H9 (cell line): ENCODE data around the gene LRRC34. TPM values are rescaled to one million over a fixed set of nuclear protein-coding genes. Genes with fewer than 3 reads are reported as not detected.

ENCODE experiments used
- DNase-seq: peaks from one replicate; pipeline ENCODE4 v3.0.0-alpha.2; 2017
- H2AFZ ChIP-seq: one replicate; pipeline ENCODE4 v1.6.1; 2013; ENCODE audit warnings: mild to moderate bottlenecking, low read length, control low read depth, moderate library complexity
- H2AK5ac ChIP-seq: 2 replicates; pipeline ENCODE4 v1.6.1; 2013; ENCODE audit warnings: low read length, control low read depth, mixed read lengths; ENCODE audit not compliant: insufficient read length
- H2BK120ac ChIP-seq: one replicate; pipeline ENCODE4 v1.6.1; 2013; ENCODE audit warnings: low read depth, mild to moderate bottlenecking, low read length, control low read depth, inconsistent platforms; ENCODE audit not compliant: poor library complexity, severe bottlenecking
- H2BK12ac ChIP-seq: 2 replicates; pipeline ENCODE4 v1.6.1; 2013; ENCODE audit warnings: low read length, control low read depth, mixed read lengths, low read depth; ENCODE audit not compliant: insufficient read length
- H2BK15ac ChIP-seq: 2 replicates; pipeline ENCODE4 v1.6.1; 2013; ENCODE audit warnings: low read depth, low read length, control low read depth
- H2BK20ac ChIP-seq: one replicate; pipeline ENCODE4 v1.6.1; 2013; ENCODE audit warnings: low read depth, mild to moderate bottlenecking, low read length, control low read depth, inconsistent platforms; ENCODE audit not compliant: poor library complexity, severe bottlenecking
- H2BK5ac ChIP-seq: 2 replicates; pipeline ENCODE4 v1.6.1; 2013; ENCODE audit warnings: low read length, control low read depth, mixed read lengths; ENCODE audit not compliant: insufficient read length
- H3K14ac ChIP-seq: 2 replicates; pipeline ENCODE4 v1.6.1; 2013; ENCODE audit warnings: low read length, control low read depth; ENCODE audit not compliant: insufficient read depth
- H3K18ac ChIP-seq: 2 replicates; pipeline ENCODE4 v1.6.1; 2013; ENCODE audit warnings: low read depth, mild to moderate bottlenecking, mixed read lengths, low read length, control low read depth; ENCODE audit not compliant: insufficient read length
- H3K23ac ChIP-seq: 2 replicates; pipeline ENCODE4 v1.6.1; 2013; ENCODE audit warnings: low read length, control low read depth, mixed read lengths, low read depth; ENCODE audit not compliant: insufficient read length
- H3K23me2 ChIP-seq: 2 replicates; pipeline ENCODE4 v1.6.1; 2013; ENCODE audit warnings: low read depth, mild to moderate bottlenecking, mixed read lengths, low read length, control low read depth; ENCODE audit not compliant: insufficient read length, poor library complexity, severe bottlenecking
- H3K27ac ChIP-seq: 2 replicates; pipeline ENCODE4 v1.5.1; 2013; ENCODE audit warnings: low read length, control low read depth, mixed read lengths, low read depth; ENCODE audit not compliant: insufficient read length
- H3K27me3 ChIP-seq: 2 replicates; pipeline ENCODE4 v1.6.1; 2013; ENCODE audit warnings: low read length, control low read depth, inconsistent platforms; ENCODE audit not compliant: insufficient read depth
- H3K4ac ChIP-seq: 2 replicates; pipeline ENCODE4 v1.6.1; 2013; ENCODE audit warnings: low read depth, mild to moderate bottlenecking, control low read depth, inconsistent platforms, low read length, moderate library complexity
- H3K4me1 ChIP-seq: 2 replicates; pipeline ENCODE4 v1.6.1; 2013; ENCODE audit warnings: low read length, control low read depth, inconsistent platforms; ENCODE audit not compliant: insufficient read depth
- H3K4me2 ChIP-seq: 2 replicates; pipeline ENCODE4 v1.6.1; 2013; ENCODE audit warnings: low read length, control low read depth, mixed read lengths; ENCODE audit not compliant: insufficient read length, insufficient read depth
- H3K56ac ChIP-seq: 2 replicates; pipeline ENCODE4 v1.6.1; 2013; ENCODE audit warnings: low read depth, mild to moderate bottlenecking, mixed read lengths, low read length, control low read depth; ENCODE audit not compliant: insufficient read length
- H3K79me1 ChIP-seq: 2 replicates; pipeline ENCODE4 v1.6.1; 2013; ENCODE audit warnings: low read depth, mild to moderate bottlenecking, moderate library complexity, low read length, control low read depth, inconsistent platforms; ENCODE audit not compliant: insufficient read depth, poor library complexity, severe bottlenecking
- H3K79me2 ChIP-seq: 2 replicates; pipeline ENCODE4 v1.6.1; 2013; ENCODE audit warnings: low read length, control low read depth, inconsistent platforms; ENCODE audit not compliant: insufficient read depth
- H3K9ac ChIP-seq: 2 replicates; pipeline ENCODE4 v1.6.1; 2013; ENCODE audit warnings: low read length, control low read depth, mixed read lengths; ENCODE audit not compliant: insufficient read length; ENCODE audit errors: extremely low read depth
- H3K9me3 ChIP-seq: one replicate; pipeline ENCODE4 v1.6.1; 2013; ENCODE audit warnings: low read depth, low read length, inconsistent platforms; ENCODE audit not compliant: control insufficient read depth
- H3T11ph ChIP-seq: one replicate; pipeline ENCODE4 v1.6.1; 2013; ENCODE audit warnings: mild to moderate bottlenecking, low read length, control low read depth, inconsistent platforms
- H4K20me1 ChIP-seq: one replicate; pipeline ENCODE4 v1.6.1; 2013; ENCODE audit not compliant: control insufficient read depth, insufficient read length, insufficient read depth
- H4K5ac ChIP-seq: 2 replicates; pipeline ENCODE4 v1.6.1; 2013; ENCODE audit warnings: low read depth, mild to moderate bottlenecking, mixed read lengths, low read length, control low read depth; ENCODE audit not compliant: insufficient read length
- H4K8ac ChIP-seq: replicated peaks from 2 replicates; pipeline ENCODE4 v1.6.1; 2013; ENCODE audit warnings: low read length, control low read depth, mixed read lengths, low read depth; ENCODE audit not compliant: insufficient read length
- H4K91ac ChIP-seq: 2 replicates; pipeline ENCODE4 v1.6.1; 2013; ENCODE audit warnings: low read depth, mild to moderate bottlenecking, moderate library complexity, mixed read lengths, low read length, control low read depth; ENCODE audit not compliant: insufficient read length
- H3K27ac Mint-ChIP-seq, 3 experiments: 2 replicates in 2 of 3; 3 replicates in 1 of 3; pipeline ENCODE4 v1.8.0; 2020 to 2021; ENCODE audit warnings: mixed read lengths in 3 of 3, mild to moderate bottlenecking in 1 of 3, moderate library complexity in 1 of 3
- H3K27me3 Mint-ChIP-seq: 2 replicates; pipeline ENCODE4 v1.8.0; 2021; ENCODE audit warnings: low read depth, mild to moderate bottlenecking, moderate library complexity, mixed read lengths
- H3K36me3 Mint-ChIP-seq, 3 experiments: 2 replicates in 2 of 3; 3 replicates in 1 of 3; pipeline ENCODE4 v1.8.0; 2020 to 2021; ENCODE audit warnings: low read depth in 3 of 3, mixed read lengths in 3 of 3; ENCODE audit not compliant: insufficient read depth in 1 of 3
- H3K4me1 Mint-ChIP-seq, 2 experiments: 2 replicates each; pipeline ENCODE4 v1.8.0; 2020; ENCODE audit warnings: mixed read lengths in 2 of 2
- H3K4me3 Mint-ChIP-seq, 2 experiments: 2 replicates in 1 of 2; 3 replicates in 1 of 2; pipeline ENCODE4 v1.8.0; 2020 to 2021; ENCODE audit warnings: mild to moderate bottlenecking in 2 of 2, mixed read lengths in 2 of 2, moderate library complexity in 1 of 2
- H3K9me3 Mint-ChIP-seq, 2 experiments: 2 replicates in 1 of 2; 3 replicates in 1 of 2; pipeline ENCODE4 v1.8.0; 2020; ENCODE audit warnings: mild to moderate bottlenecking in 2 of 2, mixed read lengths in 2 of 2, moderate library complexity in 1 of 2
- CTCF ChIP-seq: fragments of 200-600 bp; sonication (generic); conservative IDR thresholded peaks from 3 replicates; pipeline ENCODE4 v1.8.0; 2021; ENCODE audit warnings: antibody characterized with exemption, mild to moderate bottlenecking
- WGBS: extraction: QIAGEN DNeasy Blood & Tissue Kit; methylation state at CpG from one replicate; pipeline ENCODE4 v1.1.7; 2013; ENCODE audit warnings: missing lambda C conversion rate, low lambda C conversion rate, mixed read lengths; ENCODE audit not compliant: insufficient read length; ENCODE audit errors: extremely low coverage; 5-methylcytosine and 5-hydroxymethylcytosine counted together
- total RNA-seq: library from RNA; stranded (reverse); gene quantifications from 2 replicates; pipeline ENCODE4 v1.2.1, GENCODE V29; 2021

LRRC34 gene
- total RNA-seq, 1 experiment from 2014 or later, result 4.6 TPM

GRCh38 chr3:169804681-169805080 lies 8.0 kb downstream of the LRRC34 start:
- H3K27me3 Mint-ChIP-seq, result no peaks in the 10 kb centered on the region
- no peak overlapping the region for H3K14ac ChIP-seq
- H3K27ac Mint-ChIP-seq, result no peak overlapping the region
- no peaks in the 10 kb centered on the region for H3K27me3 ChIP-seq
- no peak overlapping the region for H4K8ac ChIP-seq
- no peaks in the 10 kb centered on the region for H3K9me3 ChIP-seq
- no peak overlapping the region for H2AFZ ChIP-seq
- H3K18ac ChIP-seq, result no peak overlapping the region
- no peaks in the 10 kb centered on the region for H3K79me2 ChIP-seq
- H3K4me1 Mint-ChIP-seq, result peaks cover 0 to 5% of the 10 kb centered on the region in 2 experiments; a peak in 2 of 4 replicates
- no peak overlapping the region for H2BK5ac ChIP-seq
- no peak overlapping the region for H4K91ac ChIP-seq
- H2BK15ac ChIP-seq, result no peak overlapping the region
- no peak overlapping the region for H3K4me3 Mint-ChIP-seq
- no peak overlapping the region for H2BK120ac ChIP-seq
- H2AK5ac ChIP-seq, result no peak overlapping the region
- H3K79me1 ChIP-seq, result no peaks in the 10 kb centered on the region
- no peak overlapping the region for H3K56ac ChIP-seq
- no peaks in the 10 kb centered on the region for H3K9me3 Mint-ChIP-seq
- no peak overlapping the region for H2BK20ac ChIP-seq
- H4K5ac ChIP-seq, result no peak overlapping the region
- H3K23ac ChIP-seq, result no peak overlapping the region
- no peak for DNase-seq
- H3K36me3 Mint-ChIP-seq, result peaks cover 0 to 6% (median 3%) of the 10 kb centered on the region in 3 experiments; a peak in 3 of 7 replicates
- no peak for TF ChIP-seq CTCF
- no peak overlapping the region for H3K9ac ChIP-seq
- no peak overlapping the region for H3K4ac ChIP-seq
- no CpG with 5 or more reads among the region's 3 CpGs for WGBS
- no peak overlapping the region for H3K27ac ChIP-seq
- H3K4me2 ChIP-seq, result no peak overlapping the region
- H4K20me1 ChIP-seq, result no peaks in the 10 kb centered on the region
- H3K23me2 ChIP-seq, result no peaks in the 10 kb centered on the region
- H2BK12ac ChIP-seq, result no peak overlapping the region
- no peaks in the 10 kb centered on the region for H3K4me1 ChIP-seq
- no peak overlapping the region for H3T11ph ChIP-seq
